Measurements from ENCODE around the gene MAD2L1.

GRCh38 chr4:120049732-120050494, 16.7 kb downstream of the MAD2L1 start:
- no peak for TF ChIP-seq POLR2A (IDR thresholded peaks at IDR 0.05)
- peak; percentile 79 to 90 (median 87) for TF ChIP-seq CTCF (IDR thresholded peaks at IDR 0.05)
- no peak for TF ChIP-seq POLR2AphosphoS5 (IDR thresholded peaks at IDR 0.05)

All from transverse colon (tissue), 4 donors.